ENCODE measurements around the gene SLC1A2. TPM values are rescaled to one million over a fixed set of nuclear protein-coding genes. Genes with fewer than 3 reads are reported as not detected.

SLC1A2 gene
- total RNA-seq: 0.10 to 1.1 TPM (median 0.26 TPM) in 3 replicates
- long read RNA-seq: 0 reads

DNA sequence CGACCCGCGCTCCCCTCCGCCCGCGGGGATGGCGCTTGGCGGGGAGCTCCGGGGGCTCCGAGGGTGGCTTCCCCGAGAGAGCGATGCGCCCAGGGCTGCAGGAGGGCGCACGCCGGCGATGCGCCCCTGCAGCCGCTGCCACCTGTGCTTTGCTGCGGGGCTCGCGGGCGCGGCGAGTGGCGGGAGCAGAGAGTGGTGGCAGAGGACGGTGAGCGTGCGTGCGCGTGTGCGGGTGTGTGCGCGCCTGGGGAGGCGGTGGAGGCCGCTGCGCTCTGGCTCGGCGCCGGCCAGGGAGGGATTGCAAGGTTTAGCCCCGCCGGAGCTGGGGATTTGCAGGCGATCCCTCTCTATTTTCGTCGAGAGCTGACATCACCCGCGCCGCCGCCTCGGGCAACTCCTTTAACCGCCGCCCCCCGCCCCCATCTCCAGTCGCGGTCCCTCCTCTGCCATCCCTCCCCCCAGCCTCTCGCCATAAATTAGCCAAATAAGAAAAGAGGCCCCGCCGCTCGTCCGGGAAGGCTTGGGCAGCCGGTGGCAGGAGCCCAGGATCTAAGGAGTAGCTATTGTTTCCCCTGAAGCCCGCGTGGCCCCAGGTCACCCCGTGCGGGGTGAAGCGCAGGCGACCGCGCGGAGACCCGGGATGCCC lies at the start of gene SLC1A2:
SLC1A2 (minus strand) TSS at position 375 of the 646 bp plus-strand sequence. CDS start 592 bp downstream, outside the sequence.
- Mint-ChIP-seq H3K4me1 (ENCODE audit: low read depth) (peaks cover 17% of the 10 kb centered on the region), H3K36me3 (ENCODE audit: low read depth) (no peaks in the 10 kb centered on the region), H3K27me3 (ENCODE audit: low read depth) (peaks cover 83% of the 10 kb centered on the region), H3K9me3 (ENCODE audit: low read depth) (no peaks in the 10 kb centered on the region), H3K4me3 (ENCODE audit: unreplicated experiment) (peak within 1 kb of the TSS; percentile 70), H3K27ac (ENCODE audit: unreplicated experiment) (no peak within 1 kb of the TSS)
- no peak for DNase-seq (ENCODE audit: low spot score)
- TF ChIP-seq, protein P1, sequence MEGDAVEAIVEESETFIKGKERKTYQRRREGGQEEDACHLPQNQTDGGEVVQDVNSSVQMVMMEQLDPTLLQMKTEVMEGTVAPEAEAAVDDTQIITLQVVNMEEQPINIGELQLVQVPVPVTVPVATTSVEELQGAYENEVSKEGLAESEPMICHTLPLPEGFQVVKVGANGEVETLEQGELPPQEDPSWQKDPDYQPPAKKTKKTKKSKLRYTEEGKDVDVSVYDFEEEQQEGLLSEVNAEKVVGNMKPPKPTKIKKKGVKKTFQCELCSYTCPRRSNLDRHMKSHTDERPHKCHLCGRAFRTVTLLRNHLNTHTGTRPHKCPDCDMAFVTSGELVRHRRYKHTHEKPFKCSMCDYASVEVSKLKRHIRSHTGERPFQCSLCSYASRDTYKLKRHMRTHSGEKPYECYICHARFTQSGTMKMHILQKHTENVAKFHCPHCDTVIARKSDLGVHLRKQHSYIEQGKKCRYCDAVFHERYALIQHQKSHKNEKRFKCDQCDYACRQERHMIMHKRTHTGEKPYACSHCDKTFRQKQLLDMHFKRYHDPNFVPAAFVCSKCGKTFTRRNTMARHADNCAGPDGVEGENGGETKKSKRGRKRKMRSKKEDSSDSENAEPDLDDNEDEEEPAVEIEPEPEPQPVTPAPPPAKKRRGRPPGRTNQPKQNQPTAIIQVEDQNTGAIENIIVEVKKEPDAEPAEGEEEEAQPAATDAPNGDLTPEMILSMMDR (IDR thresholded peaks at IDR 0.05): no peak

DNA sequence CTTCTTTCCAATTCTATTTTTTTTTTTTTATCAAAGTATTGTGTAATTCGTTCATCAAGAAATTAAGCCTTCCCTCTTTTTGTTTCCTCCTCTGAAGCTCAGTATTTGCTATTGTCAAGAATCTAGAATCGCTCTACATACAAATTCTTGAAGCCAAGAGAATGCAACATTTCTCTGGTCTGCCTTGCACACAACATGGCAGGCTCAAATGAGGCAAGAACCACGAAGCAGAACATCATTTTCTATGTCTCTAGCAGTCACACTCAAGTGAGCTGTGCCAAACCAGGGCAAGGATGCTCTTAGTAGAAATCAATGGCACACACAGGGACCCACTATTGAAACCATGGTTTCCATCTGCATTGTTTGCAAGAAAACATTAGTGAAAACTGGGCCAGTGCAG lies 46.7 kb upstream of the SLC1A2 start:
- Mint-ChIP-seq H3K36me3 (ENCODE audit: low read depth) (no peaks in the 10 kb centered on the region), H3K9me3 (ENCODE audit: low read depth) (no peaks in the 10 kb centered on the region), H3K27me3 (ENCODE audit: low read depth) (peaks cover 22% of the 10 kb centered on the region), H3K4me1 (ENCODE audit: low read depth) (no peaks in the 10 kb centered on the region), H3K4me3 (ENCODE audit: unreplicated experiment) (no peak overlapping the region), H3K27ac (ENCODE audit: unreplicated experiment) (no peak overlapping the region)
- TF ChIP-seq, protein P1 (IDR thresholded peaks at IDR 0.05): no peak
- no peak for DNase-seq (ENCODE audit: low spot score)

DNA sequence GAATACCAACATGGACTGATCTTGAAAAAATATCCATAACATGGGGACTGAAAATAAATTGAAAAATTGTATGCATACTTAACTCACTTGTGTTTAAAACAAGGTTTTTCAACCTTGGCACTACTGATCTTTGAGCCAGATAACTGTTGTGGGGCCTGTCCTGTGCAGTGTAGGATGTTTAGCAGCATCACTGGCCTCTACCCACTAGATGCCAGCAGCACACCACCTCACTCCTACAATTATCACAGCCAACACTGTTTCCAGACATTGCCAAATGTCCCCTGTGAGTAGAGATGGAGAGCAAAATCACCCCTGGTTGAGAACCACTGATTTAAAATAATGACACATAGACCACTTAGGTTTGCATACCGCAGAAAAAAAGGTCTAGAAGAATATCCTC lies 45.0 kb upstream of the SLC1A2 start:
- DNase-seq (ENCODE audit: low spot score): no peak
- H3K4me1 Mint-ChIP-seq (ENCODE audit: low read depth): peaks cover 1% of the 10 kb centered on the region
- TF ChIP-seq, protein P1 (IDR thresholded peaks at IDR 0.05): peak; percentile 71
- no peaks in the 10 kb centered on the region for H3K36me3 Mint-ChIP-seq (ENCODE audit: low read depth)
- no peak overlapping the region for H3K4me3 Mint-ChIP-seq (ENCODE audit: unreplicated experiment)
- H3K27me3 Mint-ChIP-seq (ENCODE audit: low read depth): peaks cover 23% of the 10 kb centered on the region
- no peak overlapping the region for H3K27ac Mint-ChIP-seq (ENCODE audit: unreplicated experiment)
- no peaks in the 10 kb centered on the region for H3K9me3 Mint-ChIP-seq (ENCODE audit: low read depth)

DNA sequence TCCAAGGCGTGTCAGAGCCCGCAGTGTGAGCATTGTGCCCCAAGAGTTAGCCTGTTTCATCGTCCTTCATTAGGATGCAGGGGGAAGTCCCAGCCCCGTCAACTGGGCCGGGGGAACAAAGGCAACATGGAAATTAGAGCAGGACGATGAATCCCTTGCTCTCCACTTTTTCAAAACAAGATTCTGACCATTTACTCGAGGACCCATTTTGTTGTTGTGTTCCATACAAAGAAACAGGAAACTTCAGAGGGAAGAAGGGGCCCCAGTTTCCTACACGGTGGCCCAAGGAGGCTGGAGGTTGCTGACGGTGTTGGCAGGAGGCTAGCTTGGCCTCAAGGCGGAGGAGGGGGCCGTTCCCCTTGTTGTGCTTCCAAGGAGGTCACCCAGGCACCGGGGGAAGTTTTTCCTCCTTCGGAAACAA lies 44.0 kb upstream of the SLC1A2 start:
- peaks cover 22% of the 10 kb centered on the region for H3K27me3 Mint-ChIP-seq (ENCODE audit: low read depth)
- TF ChIP-seq, protein P1 (IDR thresholded peaks at IDR 0.05): no peak
- H3K36me3 Mint-ChIP-seq (ENCODE audit: low read depth): no peaks in the 10 kb centered on the region
- H3K4me1 Mint-ChIP-seq (ENCODE audit: low read depth): peaks cover 9% of the 10 kb centered on the region
- H3K9me3 Mint-ChIP-seq (ENCODE audit: low read depth): no peaks in the 10 kb centered on the region
- H3K4me3 Mint-ChIP-seq (ENCODE audit: unreplicated experiment): no peak overlapping the region
- no peak overlapping the region for H3K27ac Mint-ChIP-seq (ENCODE audit: unreplicated experiment)
- no peak for DNase-seq (ENCODE audit: low spot score)

DNA sequence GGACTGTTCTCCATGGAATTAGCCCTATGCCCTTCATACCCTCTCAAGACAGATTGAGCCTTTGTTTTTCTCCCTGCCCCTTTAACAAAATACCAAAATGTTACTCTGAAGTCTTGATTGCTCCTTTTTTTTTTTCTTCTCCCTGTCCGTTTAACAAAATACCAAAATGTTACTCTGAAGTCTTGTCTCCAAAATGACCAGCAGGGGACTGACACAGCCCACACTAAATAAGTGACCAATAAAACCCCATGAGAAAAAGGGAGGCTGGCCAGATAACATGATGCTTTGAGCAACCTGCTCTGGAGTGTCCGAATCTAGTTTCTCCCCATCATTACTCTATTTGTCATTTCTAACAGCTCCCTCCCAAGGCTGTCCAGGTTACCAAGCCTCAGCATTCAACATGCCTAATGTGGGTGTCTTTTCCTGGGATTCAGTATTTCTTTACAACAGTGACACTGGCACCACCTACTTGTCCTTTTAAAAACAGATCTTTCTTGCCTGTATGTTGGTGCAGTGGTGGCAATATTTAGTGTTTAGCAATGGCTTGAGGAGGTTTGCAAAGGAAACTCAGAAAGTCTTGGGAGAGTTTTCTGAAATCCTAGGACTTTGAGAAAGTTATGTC lies 42.7 kb upstream of the SLC1A2 start:
- Mint-ChIP-seq H3K27me3 (ENCODE audit: low read depth) (peaks cover 26% of the 10 kb centered on the region), H3K4me1 (ENCODE audit: low read depth) (peaks cover 9% of the 10 kb centered on the region), H3K36me3 (ENCODE audit: low read depth) (no peaks in the 10 kb centered on the region), H3K4me3 (ENCODE audit: unreplicated experiment) (no peak overlapping the region), H3K27ac (ENCODE audit: unreplicated experiment) (no peak overlapping the region), H3K9me3 (ENCODE audit: low read depth) (no peaks in the 10 kb centered on the region)
- no peak for DNase-seq (ENCODE audit: low spot score)
- TF ChIP-seq, protein P1 (IDR thresholded peaks at IDR 0.05): peak; percentile 36

Data from chondrocyte (in vitro differentiated cells).